Right lobe of liver (tissue), 4 donors: ENCODE data around the gene PRPF38B.

ENCODE experiments used
- POLR2A ChIP-seq: fragments of 450-650 bp; IDR thresholded peaks from one replicate; pipeline ENCODE4 v1.6.1; 2017; ENCODE audit warnings: antibody characterized with exemption, mild to moderate bottlenecking
- TF ChIP-seq, protein P1 (sequence below), 4 donors: fragments of 200-600 bp in 3 of 4; fragments of 450-650 bp in 1 of 4; IDR thresholded peaks; one replicate each; pipeline versions ENCODE4 v1.5.1 to v1.8.0; 2016 to 2022; ENCODE audit warnings: antibody characterized with exemption in 4 of 4, mild to moderate bottlenecking in 2 of 4
- donor health status: DM: no; HTN: no; CAD: no.
- donor health status: DM: no; HTN: no; CAD: no.
- donor health status: DM: no; HTN: yes; CAD: no.

DNA sequence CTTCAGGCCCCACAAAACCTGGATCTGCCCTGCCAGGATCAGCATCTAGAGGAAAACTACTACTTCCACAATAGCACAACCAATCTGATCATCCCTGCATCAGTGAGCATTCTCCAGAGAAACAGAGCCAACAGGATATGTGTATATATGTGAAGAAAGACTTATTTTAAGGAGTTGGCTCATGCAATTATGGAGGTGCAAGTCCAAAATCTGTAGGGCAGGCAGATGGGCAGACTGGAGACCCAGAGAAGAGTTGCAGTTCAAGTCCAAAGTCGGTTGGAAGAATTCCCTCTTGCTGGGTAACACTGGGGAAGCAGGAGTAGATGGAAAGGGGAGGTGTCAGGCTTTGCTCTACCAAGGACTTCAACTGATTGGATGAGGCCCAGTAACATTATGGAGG, 26.3 kb upstream of the PRPF38B start:
- no peak for TF ChIP-seq POLR2A
- TF ChIP-seq, protein P1, sequence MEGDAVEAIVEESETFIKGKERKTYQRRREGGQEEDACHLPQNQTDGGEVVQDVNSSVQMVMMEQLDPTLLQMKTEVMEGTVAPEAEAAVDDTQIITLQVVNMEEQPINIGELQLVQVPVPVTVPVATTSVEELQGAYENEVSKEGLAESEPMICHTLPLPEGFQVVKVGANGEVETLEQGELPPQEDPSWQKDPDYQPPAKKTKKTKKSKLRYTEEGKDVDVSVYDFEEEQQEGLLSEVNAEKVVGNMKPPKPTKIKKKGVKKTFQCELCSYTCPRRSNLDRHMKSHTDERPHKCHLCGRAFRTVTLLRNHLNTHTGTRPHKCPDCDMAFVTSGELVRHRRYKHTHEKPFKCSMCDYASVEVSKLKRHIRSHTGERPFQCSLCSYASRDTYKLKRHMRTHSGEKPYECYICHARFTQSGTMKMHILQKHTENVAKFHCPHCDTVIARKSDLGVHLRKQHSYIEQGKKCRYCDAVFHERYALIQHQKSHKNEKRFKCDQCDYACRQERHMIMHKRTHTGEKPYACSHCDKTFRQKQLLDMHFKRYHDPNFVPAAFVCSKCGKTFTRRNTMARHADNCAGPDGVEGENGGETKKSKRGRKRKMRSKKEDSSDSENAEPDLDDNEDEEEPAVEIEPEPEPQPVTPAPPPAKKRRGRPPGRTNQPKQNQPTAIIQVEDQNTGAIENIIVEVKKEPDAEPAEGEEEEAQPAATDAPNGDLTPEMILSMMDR (IDR thresholded peaks at IDR 0.05), result no peak
